Measurements from ENCODE around the gene ARHGAP19. TPM values are rescaled to one million over a fixed set of nuclear protein-coding genes. Genes with fewer than 3 reads are reported as not detected.

ARHGAP19 gene
- total RNA-seq, 1 experiment from 2014 or later, result 59.0 TPM

DNA sequence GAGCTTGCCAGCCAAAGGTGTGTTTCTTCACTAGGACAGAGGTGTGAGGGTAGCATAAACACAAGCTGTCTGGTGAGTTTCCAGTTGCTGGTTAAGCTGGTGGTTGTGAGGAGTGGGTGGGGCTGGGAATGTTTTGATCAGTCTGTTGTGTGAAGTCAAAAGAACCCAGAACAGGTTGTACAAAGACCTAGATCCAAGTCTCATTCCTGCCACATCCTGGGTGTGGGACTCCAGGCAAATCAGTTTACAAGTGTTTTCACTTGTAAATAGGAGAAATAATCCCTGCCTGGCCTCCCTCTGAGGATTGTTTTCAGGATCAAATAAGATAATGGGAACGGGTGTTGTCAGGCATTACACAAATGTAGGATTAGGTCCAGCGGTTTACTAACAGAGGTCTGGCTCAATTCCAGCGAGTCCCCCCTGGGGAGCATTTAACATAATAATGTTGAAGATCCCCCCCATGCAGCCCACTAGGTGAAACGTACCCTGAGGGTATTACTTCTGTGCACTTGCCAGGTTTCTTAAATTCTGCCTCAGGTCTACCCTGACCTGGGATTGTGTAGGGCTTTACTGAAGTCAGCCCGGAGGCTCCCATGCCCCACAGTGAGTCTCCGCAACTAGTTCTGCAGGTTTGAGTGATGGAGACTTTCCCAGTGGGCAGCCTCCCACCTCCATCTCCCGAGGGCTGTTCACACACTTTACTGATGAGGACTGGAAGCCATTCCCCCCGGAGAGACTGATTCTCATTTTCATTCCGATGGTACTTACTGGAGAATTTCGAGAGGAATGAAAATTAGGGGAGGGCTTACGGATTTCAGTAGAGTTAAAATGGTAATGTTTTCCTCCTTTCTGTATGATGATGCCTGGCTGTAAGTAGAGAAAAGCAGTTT, 44.8 kb upstream of the ARHGAP19 start:
- H3K27ac ChIP-seq (ENCODE audit: low read depth, low read length, poor library complexity, severe bottlenecking), result no peak overlapping the region

DNA sequence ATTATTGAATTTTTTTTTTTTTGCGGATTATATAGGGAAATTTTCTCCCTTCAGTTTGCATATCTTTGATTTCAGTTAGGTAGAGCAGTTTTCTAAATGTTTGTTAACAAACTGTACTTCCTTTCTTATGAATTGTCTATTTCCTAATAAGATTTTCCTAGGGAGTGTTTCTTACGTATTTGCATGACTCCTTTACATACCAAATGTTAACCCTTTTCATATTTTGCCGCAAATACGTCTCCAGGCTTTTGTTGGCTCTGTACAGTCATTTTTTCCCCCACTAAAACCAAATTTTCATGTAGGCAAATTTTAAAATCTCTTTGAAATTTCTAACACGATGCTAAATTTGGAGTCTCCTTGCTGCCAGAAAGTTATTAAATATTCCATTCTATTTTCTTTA, 44.0 kb upstream of the ARHGAP19 start:
- POLR2A ChIA-PET (ENCODE audit: low non-redundant PET), result no interaction called here
- Histone ChIP-seq H3K27me3 (replicated peaks; ENCODE audit: insufficient read depth, low read depth, low read length, poor library complexity) (no peaks in the 10 kb centered on the region), H3K9me3 (ENCODE audit: low read depth, low read length, poor library complexity, severe bottlenecking) (no peaks in the 10 kb centered on the region), H3K4me1 (ENCODE audit: insufficient read depth, low read length, poor library complexity, severe bottlenecking) (peaks cover 18% of the 10 kb centered on the region), H3K4me3 (ENCODE audit: low read depth, low read length, poor library complexity, severe bottlenecking) (no peak overlapping the region), H3K27ac (ENCODE audit: low read depth, low read length, poor library complexity, severe bottlenecking) (no peak overlapping the region), H3K36me3 (ENCODE audit: insufficient read depth, low read length, poor library complexity, severe bottlenecking) (no peaks in the 10 kb centered on the region)
- DNase-seq (ENCODE audit: low spot score), result no peak
- intact Hi-C loops (cut with micrococcal nuclease; ENCODE audit: unreplicated experiment), result no loop called here
- CTCF ChIA-PET, result no interaction called here
- no peak for TF ChIP-seq CTCF (conservative IDR thresholded peaks at IDR 0.05; ENCODE audit: low read depth, low read length)
- no peak for TF ChIP-seq EZH2 (IDR thresholded peaks at IDR 0.05; ENCODE audit: borderline replicate concordance, low read depth, low read length, poor library complexity, severe bottlenecking)
- no TSS peak for BruUV-seq (replicated peaks)

More for the DNA sequence above, 44.8 kb upstream of the ARHGAP19 start:
- H3K4me1 ChIP-seq (ENCODE audit: insufficient read depth, low read length, poor library complexity, severe bottlenecking), result peaks cover 18% of the 10 kb centered on the region
- BruUV-seq (replicated peaks), result no TSS peak
- peak; percentile 26 for DNase-seq (ENCODE audit: low spot score)
- intact Hi-C loops (cut with micrococcal nuclease; ENCODE audit: unreplicated experiment), result no loop called here
- H3K27me3 ChIP-seq (replicated peaks; ENCODE audit: insufficient read depth, low read depth, low read length, poor library complexity), result no peaks in the 10 kb centered on the region
- CTCF ChIA-PET, result no interaction called here
- no peaks in the 10 kb centered on the region for H3K9me3 ChIP-seq (ENCODE audit: low read depth, low read length, poor library complexity, severe bottlenecking)
- peak overlapping the region; percentile 15 for H3K4me3 ChIP-seq (ENCODE audit: low read depth, low read length, poor library complexity, severe bottlenecking)
- no peaks in the 10 kb centered on the region for H3K36me3 ChIP-seq (ENCODE audit: insufficient read depth, low read length, poor library complexity, severe bottlenecking)
- POLR2A ChIA-PET (ENCODE audit: low non-redundant PET), result interaction anchor here (0.7 kb wide), 1 partner anchor 766 kb away, joined by 3 read pairs; no protein-coding TSS in a partner anchor
- TF ChIP-seq EZH2 (IDR thresholded peaks at IDR 0.05; ENCODE audit: borderline replicate concordance, low read depth, low read length, poor library complexity, severe bottlenecking), result no peak
- no peak for TF ChIP-seq CTCF (conservative IDR thresholded peaks at IDR 0.05; ENCODE audit: low read depth, low read length)

GRCh38 chr10:97336006-97336405, 43.6 kb upstream of the ARHGAP19 start:
- no peak overlapping the region for H3K4me3 ChIP-seq (ENCODE audit: low read depth, low read length, poor library complexity, severe bottlenecking)
- intact Hi-C loops (cut with micrococcal nuclease; ENCODE audit: unreplicated experiment), result no loop called here
- DNase-seq (ENCODE audit: low spot score), result no peak
- no TSS peak for BruUV-seq (replicated peaks)
- H3K9me3 ChIP-seq (ENCODE audit: low read depth, low read length, poor library complexity, severe bottlenecking), result no peaks in the 10 kb centered on the region
- no peaks in the 10 kb centered on the region for H3K27me3 ChIP-seq (replicated peaks; ENCODE audit: insufficient read depth, low read depth, low read length, poor library complexity)
- ChIA-PET POLR2A (ENCODE audit: low non-redundant PET) (no interaction called here), CTCF (no interaction called here)
- H3K36me3 ChIP-seq (ENCODE audit: insufficient read depth, low read length, poor library complexity, severe bottlenecking), result no peaks in the 10 kb centered on the region
- TF ChIP-seq CTCF (conservative IDR thresholded peaks at IDR 0.05; ENCODE audit: low read depth, low read length) (no peak), EZH2 (IDR thresholded peaks at IDR 0.05; ENCODE audit: borderline replicate concordance, low read depth, low read length, poor library complexity, severe bottlenecking) (no peak)
- no peak overlapping the region for H3K27ac ChIP-seq (ENCODE audit: low read depth, low read length, poor library complexity, severe bottlenecking)
- H3K4me1 ChIP-seq (ENCODE audit: insufficient read depth, low read length, poor library complexity, severe bottlenecking), result peaks cover 18% of the 10 kb centered on the region

Data from A673 (cell line).